GM23338 (cell line): ENCODE measurements around the gene STK38L. TPM values are rescaled to one million over a fixed set of nuclear protein-coding genes. Genes with fewer than 3 reads are reported as not detected.
A peak's percentile ranks its signal among the peaks of the same experiment; 100 is the strongest.

Experiments
- ATAC-seq: fragments of 200-7000 bp; cut with Tn5 transposase; 3 replicates; pipeline ENCODE4 v1.9.1; 2020
- DNase-seq: peaks from one replicate; pipeline ENCODE4 v3.0.0-alpha.2; 2015; ENCODE audit warnings: low spot score
- H2AFZ ChIP-seq: fragments of 200-600 bp; sonication (generic); 2 replicates; pipeline ENCODE4 v1.8.0; 2016; ENCODE audit warnings: antibody characterized with exemption, mild to moderate bottlenecking, moderate library complexity
- H3F3A ChIP-seq: fragments of 200-600 bp; sonication (generic); replicated peaks from 2 replicates; pipeline ENCODE4 v1.8.0; 2017; ENCODE audit warnings: antibody characterized with exemption, mixed run types, low read depth
- H3K27ac ChIP-seq: fragments of 200-600 bp; sonication (generic); 2 replicates; pipeline ENCODE4 v1.6.1; 2016; ENCODE audit warnings: low read depth
- H3K27me3 ChIP-seq: fragments of 200-600 bp; sonication (generic); 2 replicates; pipeline ENCODE4 v1.8.0; 2016; ENCODE audit warnings: mild to moderate bottlenecking, mixed run types, moderate library complexity; ENCODE audit not compliant: insufficient read depth
- H3K36me3 ChIP-seq: fragments of 200-600 bp; sonication (generic); 2 replicates; pipeline ENCODE4 v1.8.0; 2016; ENCODE audit warnings: mild to moderate bottlenecking; ENCODE audit not compliant: insufficient read depth
- H3K4me1 ChIP-seq: fragments of 200-600 bp; sonication (generic); 2 replicates; pipeline ENCODE4 v1.8.0; 2016; ENCODE audit warnings: mild to moderate bottlenecking, moderate library complexity; ENCODE audit not compliant: insufficient read depth
- H3K4me2 ChIP-seq: fragments of 200-600 bp; sonication (generic); 2 replicates; pipeline ENCODE4 v1.7.1; 2017; ENCODE audit warnings: mixed run types
- H3K4me3 ChIP-seq: fragments of 200-600 bp; sonication (generic); 2 replicates; pipeline ENCODE4 v1.6.1; 2016; ENCODE audit warnings: mixed run types
- H3K79me2 ChIP-seq: fragments of 200-600 bp; sonication (generic); replicated peaks from 2 replicates; pipeline ENCODE4 v1.8.0; 2017; ENCODE audit warnings: mild to moderate bottlenecking; ENCODE audit not compliant: insufficient read depth
- H3K9me2 ChIP-seq: fragments of 200-600 bp; sonication (generic); 2 replicates; pipeline ENCODE4 v1.8.0; 2017; ENCODE audit not compliant: insufficient read depth
- H4K20me1 ChIP-seq: fragments of 200-600 bp; sonication (generic); replicated peaks from 2 replicates; pipeline ENCODE4 v1.8.0; 2017; ENCODE audit warnings: mild to moderate bottlenecking; ENCODE audit not compliant: insufficient read depth
- H3K27ac Mint-ChIP-seq: 2 replicates; pipeline ENCODE4 v1.8.0; 2020; ENCODE audit warnings: inconsistent platforms, mild to moderate bottlenecking, moderate library complexity, mixed read lengths
- H3K27me3 Mint-ChIP-seq: 3 replicates; pipeline ENCODE4 v1.8.0; 2022; ENCODE audit warnings: low read depth, mild to moderate bottlenecking, moderate library complexity, mixed read lengths, inconsistent platforms; ENCODE audit not compliant: insufficient read depth, poor library complexity
- H3K36me3 Mint-ChIP-seq: 3 replicates; pipeline ENCODE4 v1.8.0; 2021; ENCODE audit warnings: low read depth, mild to moderate bottlenecking, inconsistent platforms, moderate library complexity, mixed read lengths
- H3K4me1 Mint-ChIP-seq: 3 replicates; pipeline ENCODE4 v1.8.0; 2020; ENCODE audit warnings: mild to moderate bottlenecking, inconsistent platforms, mixed read lengths
- H3K4me3 Mint-ChIP-seq: 3 replicates; pipeline ENCODE4 v1.8.0; 2021; ENCODE audit warnings: moderate library complexity, mild to moderate bottlenecking, inconsistent platforms, mixed read lengths
- H3K9me3 Mint-ChIP-seq: 3 replicates; pipeline ENCODE4 v1.8.0; 2020; ENCODE audit warnings: moderate library complexity, mild to moderate bottlenecking, inconsistent platforms, mixed read lengths
- CREB1 ChIP-seq: fragments of 250-450 bp; sonication (Bioruptor Pico); IDR thresholded peaks from 2 replicates; pipeline ENCODE4 v1.5.0; 2020; ENCODE audit warnings: low read depth, mild to moderate bottlenecking, moderate library complexity
- EZH2 ChIP-seq: fragments of 200-600 bp; sonication (generic); IDR thresholded peaks from one replicate; pipeline ENCODE4 v1.8.0; 2017; ENCODE audit warnings: antibody characterized with exemption, mild to moderate bottlenecking, low read depth; ENCODE audit not compliant: unreplicated experiment
- NANOG ChIP-seq: IDR thresholded peaks from 2 replicates; pipeline ENCODE4 v1.6.1; 2016; ENCODE audit warnings: antibody characterized with exemption, borderline replicate concordance
- ZNF331 ChIP-seq: fragments of 250-450 bp; sonication (Bioruptor Pico); IDR thresholded peaks from 2 replicates; pipeline ENCODE4 v1.5.0; 2020; ENCODE audit warnings: low read depth, mild to moderate bottlenecking, moderate library complexity
- polyA plus RNA-seq: library from polyadenylated mRNA; unstranded; fragments of >200 nt; fragmentation: Nextera tagmentation; extraction: Ambion mirVana; gene quantifications from 2 replicates; pipeline ENCODE4 v1.2.1, GENCODE V29; 2016
- total RNA-seq: library from RNA; depleted of rRNA; stranded (reverse); fragments of >200 nt; shearing (Covaris generic); gene quantifications from 2 replicates; pipeline ENCODE4 v1.2.3, GENCODE V29; 2014
- TF ChIP-seq, protein P1 (sequence below): fragments of 250-450 bp; sonication (Bioruptor Pico); IDR thresholded peaks from 2 replicates; pipeline ENCODE4 v1.5.0; 2020; ENCODE audit warnings: mild to moderate bottlenecking, moderate library complexity
- TF ChIP-seq, protein P2 (sequence below): IDR thresholded peaks from one replicate; pipeline ENCODE4 v1.6.1; 2018; ENCODE audit warnings: antibody characterized with exemption; ENCODE audit not compliant: unreplicated experiment

The STK38L gene
- total and polyA plus RNA-seq, 2 experiments from 2014 or later, result 28.9 to 56.5 TPM

DNA sequence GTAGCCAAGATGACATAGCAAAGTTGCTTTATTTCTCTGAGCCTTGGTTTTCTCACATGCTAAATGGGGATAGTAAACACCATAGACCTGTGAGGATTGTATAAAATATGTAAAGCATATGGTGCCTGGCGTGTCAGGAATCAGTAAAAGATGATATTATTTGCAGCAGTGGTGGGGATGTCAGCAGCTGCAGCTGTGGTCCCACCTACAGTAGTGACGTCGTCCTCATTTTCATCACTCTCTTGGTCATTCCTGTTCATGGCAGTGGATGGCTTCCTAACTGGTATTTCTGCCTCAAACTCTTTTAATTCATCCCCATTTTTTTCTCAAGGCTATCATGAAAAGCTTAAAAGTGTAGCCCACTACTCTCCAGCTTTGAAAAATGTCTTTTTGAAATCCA lies 100.7 kb downstream of the STK38L start:
- H3K79me2 ChIP-seq, result peaks cover 73% of the 10 kb centered on the region

More for the DNA sequence above, 100.7 kb downstream of the STK38L start:
- Histone ChIP-seq H3K4me2 (no peak overlapping the region; the same call in 1 of the 2 replicates), H3K36me3 (no peaks in the 10 kb centered on the region), H3F3A (no peaks in the 10 kb centered on the region), H3K4me1 (peaks cover 25% of the 10 kb centered on the region), H3K9me2 (no peaks in the 10 kb centered on the region; the same call in 1 of the 2 replicates), H2AFZ (no peak overlapping the region), H4K20me1 (peaks cover 14% of the 10 kb centered on the region), H3K27me3 (no peaks in the 10 kb centered on the region), H3K4me3 (no peak overlapping the region), H3K27ac (peak overlapping the region; percentile 74; the same call in 1 of the 2 replicates)
- Mint-ChIP-seq H3K4me3 (no peak overlapping the region), H3K27me3 (peaks cover 3% of the 10 kb centered on the region), H3K4me1 (peaks cover 41% of the 10 kb centered on the region), H3K27ac (0 out of 2 replicates have a peak overlapping the region, but pooled peaks have one; percentile 41), H3K9me3 (no peaks in the 10 kb centered on the region), H3K36me3 (no peaks in the 10 kb centered on the region)
- ATAC-seq (0 out of 3 replicates have a peak, but pooled peaks have one; percentile 23), DNase-seq (no peak)
- TF ChIP-seq EZH2 (no peak), CREB1 (no peak), ZNF331 (CRISPR knock-in tag) (no peak), NANOG (no peak)
- TF ChIP-seq, protein P1, sequence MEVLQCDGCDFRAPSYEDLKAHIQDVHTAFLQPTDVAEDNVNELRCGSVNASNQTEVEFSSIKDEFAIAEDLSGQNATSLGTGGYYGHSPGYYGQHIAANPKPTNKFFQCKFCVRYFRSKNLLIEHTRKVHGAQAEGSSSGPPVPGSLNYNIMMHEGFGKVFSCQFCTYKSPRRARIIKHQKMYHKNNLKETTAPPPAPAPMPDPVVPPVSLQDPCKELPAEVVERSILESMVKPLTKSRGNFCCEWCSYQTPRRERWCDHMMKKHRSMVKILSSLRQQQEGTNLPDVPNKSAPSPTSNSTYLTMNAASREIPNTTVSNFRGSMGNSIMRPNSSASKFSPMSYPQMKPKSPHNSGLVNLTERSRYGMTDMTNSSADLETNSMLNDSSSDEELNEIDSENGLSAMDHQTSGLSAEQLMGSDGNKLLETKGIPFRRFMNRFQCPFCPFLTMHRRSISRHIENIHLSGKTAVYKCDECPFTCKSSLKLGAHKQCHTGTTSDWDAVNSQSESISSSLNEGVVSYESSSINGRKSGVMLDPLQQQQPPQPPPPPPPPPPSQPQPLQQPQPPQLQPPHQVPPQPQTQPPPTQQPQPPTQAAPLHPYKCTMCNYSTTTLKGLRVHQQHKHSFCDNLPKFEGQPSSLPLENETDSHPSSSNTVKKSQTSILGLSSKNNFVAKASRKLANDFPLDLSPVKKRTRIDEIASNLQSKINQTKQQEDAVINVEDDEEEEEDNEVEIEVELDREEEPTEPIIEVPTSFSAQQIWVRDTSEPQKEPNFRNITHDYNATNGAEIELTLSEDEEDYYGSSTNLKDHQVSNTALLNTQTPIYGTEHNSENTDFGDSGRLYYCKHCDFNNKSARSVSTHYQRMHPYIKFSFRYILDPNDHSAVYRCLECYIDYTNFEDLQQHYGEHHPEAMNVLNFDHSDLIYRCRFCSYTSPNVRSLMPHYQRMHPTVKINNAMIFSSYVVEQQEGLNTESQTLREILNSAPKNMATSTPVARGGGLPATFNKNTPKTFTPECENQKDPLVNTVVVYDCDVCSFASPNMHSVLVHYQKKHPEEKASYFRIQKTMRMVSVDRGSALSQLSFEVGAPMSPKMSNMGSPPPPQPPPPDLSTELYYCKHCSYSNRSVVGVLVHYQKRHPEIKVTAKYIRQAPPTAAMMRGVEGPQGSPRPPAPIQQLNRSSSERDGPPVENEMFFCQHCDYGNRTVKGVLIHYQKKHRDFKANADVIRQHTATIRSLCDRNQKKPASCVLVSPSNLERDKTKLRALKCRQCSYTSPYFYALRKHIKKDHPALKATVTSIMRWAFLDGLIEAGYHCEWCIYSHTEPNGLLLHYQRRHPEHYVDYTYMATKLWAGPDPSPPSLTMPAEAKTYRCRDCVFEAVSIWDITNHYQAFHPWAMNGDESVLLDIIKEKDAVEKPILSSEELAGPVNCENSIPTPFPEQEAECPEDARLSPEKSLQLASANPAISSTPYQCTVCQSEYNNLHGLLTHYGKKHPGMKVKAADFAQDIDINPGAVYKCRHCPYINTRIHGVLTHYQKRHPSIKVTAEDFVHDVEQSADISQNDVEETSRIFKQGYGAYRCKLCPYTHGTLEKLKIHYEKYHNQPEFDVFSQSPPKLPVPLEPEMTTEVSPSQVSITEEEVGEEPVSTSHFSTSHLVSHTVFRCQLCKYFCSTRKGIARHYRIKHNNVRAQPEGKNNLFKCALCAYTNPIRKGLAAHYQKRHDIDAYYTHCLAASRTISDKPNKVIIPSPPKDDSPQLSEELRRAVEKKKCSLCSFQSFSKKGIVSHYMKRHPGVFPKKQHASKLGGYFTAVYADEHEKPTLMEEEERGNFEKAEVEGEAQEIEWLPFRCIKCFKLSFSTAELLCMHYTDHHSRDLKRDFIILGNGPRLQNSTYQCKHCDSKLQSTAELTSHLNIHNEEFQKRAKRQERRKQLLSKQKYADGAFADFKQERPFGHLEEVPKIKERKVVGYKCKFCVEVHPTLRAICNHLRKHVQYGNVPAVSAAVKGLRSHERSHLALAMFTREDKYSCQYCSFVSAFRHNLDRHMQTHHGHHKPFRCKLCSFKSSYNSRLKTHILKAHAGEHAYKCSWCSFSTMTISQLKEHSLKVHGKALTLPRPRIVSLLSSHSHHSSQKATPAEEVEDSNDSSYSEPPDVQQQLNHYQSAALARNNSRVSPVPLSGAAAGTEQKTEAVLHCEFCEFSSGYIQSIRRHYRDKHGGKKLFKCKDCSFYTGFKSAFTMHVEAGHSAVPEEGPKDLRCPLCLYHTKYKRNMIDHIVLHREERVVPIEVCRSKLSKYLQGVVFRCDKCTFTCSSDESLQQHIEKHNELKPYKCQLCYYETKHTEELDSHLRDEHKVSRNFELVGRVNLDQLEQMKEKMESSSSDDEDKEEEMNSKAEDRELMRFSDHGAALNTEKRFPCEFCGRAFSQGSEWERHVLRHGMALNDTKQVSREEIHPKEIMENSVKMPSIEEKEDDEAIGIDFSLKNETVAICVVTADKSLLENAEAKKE (CRISPR knock-in tag), result no peak
- TF ChIP-seq, protein P2, sequence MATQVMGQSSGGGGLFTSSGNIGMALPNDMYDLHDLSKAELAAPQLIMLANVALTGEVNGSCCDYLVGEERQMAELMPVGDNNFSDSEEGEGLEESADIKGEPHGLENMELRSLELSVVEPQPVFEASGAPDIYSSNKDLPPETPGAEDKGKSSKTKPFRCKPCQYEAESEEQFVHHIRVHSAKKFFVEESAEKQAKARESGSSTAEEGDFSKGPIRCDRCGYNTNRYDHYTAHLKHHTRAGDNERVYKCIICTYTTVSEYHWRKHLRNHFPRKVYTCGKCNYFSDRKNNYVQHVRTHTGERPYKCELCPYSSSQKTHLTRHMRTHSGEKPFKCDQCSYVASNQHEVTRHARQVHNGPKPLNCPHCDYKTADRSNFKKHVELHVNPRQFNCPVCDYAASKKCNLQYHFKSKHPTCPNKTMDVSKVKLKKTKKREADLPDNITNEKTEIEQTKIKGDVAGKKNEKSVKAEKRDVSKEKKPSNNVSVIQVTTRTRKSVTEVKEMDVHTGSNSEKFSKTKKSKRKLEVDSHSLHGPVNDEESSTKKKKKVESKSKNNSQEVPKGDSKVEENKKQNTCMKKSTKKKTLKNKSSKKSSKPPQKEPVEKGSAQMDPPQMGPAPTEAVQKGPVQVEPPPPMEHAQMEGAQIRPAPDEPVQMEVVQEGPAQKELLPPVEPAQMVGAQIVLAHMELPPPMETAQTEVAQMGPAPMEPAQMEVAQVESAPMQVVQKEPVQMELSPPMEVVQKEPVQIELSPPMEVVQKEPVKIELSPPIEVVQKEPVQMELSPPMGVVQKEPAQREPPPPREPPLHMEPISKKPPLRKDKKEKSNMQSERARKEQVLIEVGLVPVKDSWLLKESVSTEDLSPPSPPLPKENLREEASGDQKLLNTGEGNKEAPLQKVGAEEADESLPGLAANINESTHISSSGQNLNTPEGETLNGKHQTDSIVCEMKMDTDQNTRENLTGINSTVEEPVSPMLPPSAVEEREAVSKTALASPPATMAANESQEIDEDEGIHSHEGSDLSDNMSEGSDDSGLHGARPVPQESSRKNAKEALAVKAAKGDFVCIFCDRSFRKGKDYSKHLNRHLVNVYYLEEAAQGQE, result no peak
